Measurements from ENCODE around the gene FOXI1.
"Not testable (repeated sequence)": the region's sequence is repeated elsewhere in the genome, so short reads cannot be mapped to it uniquely, and the experiment has no call there.

The FOXI1 gene

DNA sequence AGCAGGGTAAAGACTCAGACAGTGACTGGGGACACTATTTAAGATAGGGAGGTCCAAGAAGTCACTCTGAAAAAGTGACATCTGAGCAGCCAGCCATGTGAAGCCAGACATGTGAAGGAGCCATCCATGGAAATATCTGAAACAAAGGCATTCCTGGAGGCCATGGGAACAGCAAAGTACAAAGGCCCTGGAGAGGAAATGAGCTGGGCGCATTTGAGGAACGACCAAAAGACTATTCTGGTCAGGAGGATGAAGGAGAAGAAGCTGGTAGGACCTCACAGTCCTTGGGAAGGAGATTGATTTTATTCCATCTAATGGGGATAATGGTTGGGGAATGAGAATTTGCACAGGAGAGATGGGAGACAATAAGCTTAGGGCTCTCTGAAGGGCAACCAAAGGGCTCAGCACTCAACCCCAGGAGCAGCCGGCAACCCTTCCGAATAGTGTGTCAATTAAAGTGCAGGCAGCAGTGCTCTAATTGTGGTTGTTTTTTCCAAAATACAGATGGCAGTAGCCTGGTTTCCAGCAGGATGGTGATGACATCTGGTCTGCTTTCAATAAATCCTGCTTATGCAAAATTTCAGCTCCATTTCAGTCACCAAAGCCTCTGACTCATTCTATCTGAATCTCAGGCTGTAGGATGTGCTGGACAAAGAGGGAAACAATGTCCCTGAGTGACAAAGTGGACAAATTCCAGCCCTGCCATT is 26.7 kb downstream of the FOXI1 start:
- no peak for DNase-seq

DNA sequence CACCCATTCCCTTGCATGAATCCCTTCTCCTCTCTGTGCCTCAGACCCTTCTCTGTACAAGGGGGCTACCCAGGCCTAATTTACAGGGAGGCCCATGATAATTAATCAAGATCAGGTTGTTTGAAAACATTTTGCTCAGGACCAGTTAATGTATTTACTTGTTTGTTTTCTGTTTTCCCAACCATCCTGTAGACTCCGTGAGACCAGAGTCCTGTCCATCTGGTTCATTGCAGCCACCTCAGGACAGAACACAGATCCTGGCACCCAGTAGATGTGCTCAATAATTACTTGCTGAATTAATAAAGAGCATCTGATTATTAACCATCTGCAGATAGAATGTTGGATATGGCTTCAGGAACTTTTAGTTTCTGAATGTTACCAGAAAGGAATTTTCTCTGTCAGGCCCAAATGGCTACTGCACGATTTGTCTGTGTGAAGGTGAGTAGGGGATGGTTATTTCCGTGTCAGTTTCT is 27.3 kb downstream of the FOXI1 start:
- no peak for DNase-seq

DNA sequence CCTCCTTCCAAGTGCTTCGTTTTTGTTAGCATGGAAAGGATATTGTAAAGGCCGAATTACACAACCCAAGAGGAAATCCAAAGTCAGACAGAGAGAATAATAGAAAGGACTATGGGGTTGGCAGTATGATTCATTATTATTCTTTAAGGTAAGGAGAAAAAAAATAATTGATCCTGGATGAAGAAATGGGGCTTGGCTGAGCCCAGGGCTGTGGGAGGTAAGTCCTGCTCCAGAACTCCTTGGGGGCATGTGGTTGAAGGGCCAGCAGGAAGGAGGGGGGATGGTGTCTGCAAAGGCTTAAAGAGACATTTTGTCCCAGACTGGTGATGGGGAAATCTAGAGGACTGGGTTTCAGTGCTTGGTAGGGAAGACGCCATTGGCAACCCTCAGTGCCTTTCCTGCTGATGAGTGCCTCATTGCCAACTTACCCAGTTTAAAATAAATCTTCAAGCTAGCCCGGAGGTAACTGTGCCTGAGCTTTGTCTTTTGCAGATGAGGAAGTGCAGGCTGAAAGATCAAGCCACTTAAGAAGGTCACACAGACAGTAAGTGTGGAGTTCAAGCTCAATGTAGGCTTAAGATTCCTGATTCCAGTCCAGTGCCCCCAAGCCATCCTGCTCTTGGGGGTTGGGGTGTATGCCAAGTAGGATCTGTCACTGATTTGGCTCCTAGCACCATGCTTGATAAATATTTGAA is 30.2 kb downstream of the FOXI1 start:
- no peak for DNase-seq

DNA sequence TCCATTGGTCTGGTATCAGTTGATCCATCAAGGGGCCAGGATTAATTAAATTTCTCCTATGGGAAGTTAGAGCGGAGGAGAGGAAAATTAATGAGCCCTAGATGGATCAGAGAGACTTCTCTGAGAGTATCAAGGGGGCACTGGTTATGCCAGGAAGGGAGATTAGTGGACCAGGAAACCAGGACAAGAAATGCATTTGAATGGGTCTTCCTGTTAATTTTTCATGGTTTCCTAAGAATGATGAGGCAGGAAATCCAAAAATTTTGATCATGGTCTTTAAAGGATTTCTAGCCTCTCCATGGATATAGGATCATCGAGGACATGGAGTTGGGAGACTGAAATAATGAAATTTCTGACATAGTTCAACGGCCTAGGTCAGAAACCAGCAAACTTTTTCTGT is 30.8 kb downstream of the FOXI1 start:
- DNase-seq = no peak

DNA sequence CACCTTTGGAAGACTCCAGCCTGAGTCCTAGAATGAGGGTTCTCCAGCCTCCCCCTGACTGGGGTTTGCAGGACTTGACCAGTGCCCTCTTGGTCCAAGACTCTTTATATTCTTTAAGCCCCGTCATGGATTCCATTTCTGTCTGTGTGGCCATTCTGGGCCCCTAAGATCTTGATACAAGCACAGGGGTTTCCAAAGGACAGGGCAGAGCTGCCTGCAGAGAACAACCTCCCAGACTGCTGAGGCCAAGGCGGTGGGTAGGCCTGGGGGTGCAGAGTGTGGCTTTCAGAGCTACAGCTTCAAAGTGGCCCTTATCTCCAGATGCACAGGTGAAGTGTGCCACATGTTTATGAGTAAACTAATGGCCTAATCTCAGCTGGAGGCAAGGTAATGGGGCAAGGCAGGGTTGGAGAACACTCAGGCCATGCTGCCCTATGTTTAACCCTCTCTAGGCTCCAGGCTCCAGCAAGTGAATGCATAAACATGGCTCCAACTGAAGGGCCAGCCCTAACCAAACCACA is 32.1 kb downstream of the FOXI1 start:
- no peak for DNase-seq

DNA sequence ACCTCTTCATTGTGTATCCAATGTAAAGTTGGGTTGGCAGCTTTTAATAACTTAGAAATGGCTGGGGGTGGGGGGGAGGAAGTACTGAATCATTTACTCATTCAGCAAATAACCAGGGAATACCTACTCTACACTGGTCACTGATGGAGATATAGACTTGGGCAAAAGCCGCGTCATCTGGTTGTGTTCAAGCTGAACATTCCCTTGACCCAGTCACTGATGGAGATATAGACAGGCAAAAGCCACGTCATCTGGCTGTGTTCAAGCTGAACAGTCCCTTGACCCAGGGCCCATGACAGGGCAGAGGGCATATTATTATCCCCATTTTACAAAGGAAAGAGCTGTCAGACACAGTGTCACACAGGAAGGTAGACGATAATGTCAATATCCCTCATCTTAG is 32.6 kb downstream of the FOXI1 start:
- no peak for DNase-seq

DNA sequence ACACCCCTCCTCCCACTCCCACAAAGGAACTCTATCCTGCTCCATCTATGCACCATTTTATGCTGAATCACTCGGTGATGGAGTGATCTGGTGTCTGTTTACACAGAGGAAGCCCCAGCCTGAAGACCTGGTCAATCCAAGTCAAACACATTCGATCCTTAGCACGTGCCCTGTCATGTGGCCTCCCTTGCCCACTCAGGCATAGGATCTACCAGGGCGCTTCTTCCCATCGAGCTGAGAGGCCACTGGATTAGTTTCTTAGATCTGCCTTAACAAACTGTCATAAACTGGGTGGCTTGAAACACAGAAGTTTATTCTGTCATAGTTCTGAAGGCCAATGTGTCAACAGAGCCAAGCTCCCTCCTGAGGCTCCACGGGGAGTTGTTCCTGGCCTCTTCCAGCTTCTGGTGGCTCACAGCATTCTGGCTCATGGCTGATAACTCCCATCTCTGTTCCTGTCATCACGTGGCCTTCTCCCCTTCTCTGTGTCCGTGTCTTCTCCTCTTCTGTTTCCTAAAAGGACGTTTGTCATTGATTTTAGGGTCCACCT is 34.2 kb downstream of the FOXI1 start:
- DNase-seq = no peak

DNA sequence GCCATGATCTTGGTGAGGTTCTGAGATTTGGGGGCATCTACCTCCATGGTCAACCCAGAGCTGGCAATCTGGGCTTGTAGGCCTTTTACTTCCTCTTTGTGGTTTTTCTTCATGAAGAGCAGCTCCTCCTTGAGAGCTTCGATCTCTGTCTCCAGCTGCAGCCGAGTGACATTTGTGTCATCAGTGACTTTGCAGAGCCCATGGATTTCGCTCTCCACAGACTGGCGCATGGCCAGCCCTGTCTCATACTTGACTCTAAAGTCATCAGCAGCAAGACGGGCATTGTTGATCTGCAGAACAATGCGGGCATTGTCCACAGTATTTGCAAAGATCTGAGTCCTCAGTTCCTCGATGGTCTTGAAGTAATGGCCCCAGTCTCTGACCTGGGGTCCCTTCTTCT is 35.5 kb downstream of the FOXI1 start:
- not testable (repeated sequence) for DNase-seq

DNA sequence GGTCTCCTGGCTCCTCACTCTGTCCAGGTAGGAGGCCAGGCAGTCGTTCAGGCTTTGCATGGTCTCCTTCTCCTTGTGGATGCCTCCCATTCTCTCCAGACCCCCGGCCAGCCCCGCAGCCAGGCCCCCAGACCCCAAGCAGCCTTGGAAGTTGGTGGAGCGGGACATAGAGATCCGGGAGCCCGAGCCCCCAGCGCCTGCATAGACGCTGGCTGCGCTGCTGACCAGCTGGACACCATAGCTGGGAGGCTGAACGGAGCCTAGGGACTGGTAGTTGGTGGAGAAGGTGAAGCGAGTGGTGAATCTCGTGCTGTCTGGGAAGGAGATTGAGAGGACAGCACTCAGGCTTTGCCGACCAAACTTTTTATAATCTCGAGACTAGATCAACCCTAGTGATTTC is 35.9 kb downstream of the FOXI1 start:
- no peak for DNase-seq

DNA sequence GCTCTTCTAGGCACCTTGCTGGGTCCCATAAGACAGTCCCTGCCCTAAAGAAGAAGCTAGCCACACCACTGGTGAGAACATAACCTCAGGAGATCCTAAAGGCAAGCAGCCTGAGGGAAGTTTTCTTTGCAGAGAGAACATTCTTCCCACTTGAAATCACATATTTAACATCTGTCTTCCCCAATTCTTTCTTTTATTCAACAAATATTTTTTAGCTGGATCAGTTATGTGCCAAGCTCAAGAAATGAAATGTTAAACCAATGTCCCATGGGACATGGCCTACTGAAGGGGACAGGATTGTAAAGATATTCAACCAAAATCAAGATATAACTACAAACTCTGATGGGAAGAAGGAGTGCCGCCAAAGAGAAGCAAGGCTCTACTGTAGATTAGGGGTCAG is 36.5 kb downstream of the FOXI1 start:
- no peak for DNase-seq

DNA sequence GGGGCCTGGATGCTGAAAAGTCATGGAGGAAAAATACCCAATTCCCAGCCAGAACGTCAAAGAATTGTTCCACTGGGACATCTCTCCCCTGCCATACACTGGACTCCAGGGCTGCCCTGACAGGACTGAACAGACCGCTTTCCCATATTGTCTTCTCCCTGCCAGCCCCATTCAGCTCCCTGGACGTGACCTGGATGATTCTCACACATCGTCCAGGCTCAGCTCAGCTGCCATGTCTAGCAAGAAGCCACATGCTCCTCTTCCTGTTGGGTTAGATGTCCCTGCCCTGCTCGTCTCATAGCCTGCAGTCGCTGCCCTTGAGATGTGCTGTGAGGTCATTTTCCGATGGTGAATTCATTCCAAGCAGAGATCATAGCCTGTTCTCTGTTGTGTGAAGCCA is 37.4 kb downstream of the FOXI1 start:
- DNase-seq = no peak

DNA sequence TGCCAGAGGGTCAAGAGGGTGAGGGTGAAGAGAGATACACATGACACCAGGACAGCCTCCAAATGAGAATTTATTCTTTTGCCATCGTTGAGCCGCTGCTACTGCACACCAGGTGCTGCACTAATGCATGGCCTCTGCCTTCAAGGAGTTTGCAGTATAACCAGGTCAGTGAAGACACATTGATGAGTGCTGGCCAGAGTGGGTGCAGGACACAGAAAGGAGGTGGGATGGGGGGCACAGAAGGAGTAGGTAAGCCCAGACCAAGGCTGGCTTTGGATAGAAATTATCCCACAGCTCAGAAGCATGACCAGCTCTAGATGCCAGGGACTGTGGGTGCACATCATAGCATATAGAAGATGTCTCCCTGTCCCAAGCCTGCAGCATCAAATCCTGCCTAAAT is 38.0 kb downstream of the FOXI1 start:
- no peak for DNase-seq

DNA sequence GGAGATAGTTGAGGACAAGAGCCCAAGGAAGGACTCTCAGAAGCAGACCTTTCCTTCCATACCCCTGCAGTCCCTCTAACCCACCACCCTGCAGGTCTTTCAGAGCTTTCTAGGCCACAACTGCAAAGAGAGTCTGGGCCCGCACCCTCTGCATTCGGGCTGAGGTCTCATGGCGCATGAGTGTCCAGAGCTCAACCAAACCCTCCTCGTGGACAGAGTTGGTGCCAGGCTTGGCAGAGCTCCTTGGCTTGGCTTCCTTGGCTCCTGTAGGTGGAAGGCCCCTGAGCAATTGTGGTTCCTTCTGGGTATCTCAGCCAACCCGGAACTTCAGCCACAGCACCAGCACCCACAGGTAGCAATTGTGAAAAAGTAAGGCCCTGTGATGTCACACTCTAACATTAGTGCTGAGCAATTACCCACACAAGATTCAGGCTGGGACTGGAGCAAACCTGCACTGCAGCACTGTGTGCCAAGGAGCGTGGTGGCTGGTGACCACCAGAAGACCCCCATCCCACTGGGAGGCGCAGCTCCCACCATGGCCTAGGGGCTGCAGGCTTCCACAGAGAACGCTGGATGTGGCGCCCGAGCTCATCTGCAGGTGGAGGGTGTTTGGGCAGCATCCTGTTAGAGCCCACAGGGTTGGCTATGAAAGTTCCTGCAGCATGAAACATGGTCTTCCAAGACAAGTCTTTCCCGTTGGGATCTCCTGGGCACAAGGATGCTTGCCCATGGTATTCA is 38.8 kb downstream of the FOXI1 start:
- no peak for DNase-seq

DNA sequence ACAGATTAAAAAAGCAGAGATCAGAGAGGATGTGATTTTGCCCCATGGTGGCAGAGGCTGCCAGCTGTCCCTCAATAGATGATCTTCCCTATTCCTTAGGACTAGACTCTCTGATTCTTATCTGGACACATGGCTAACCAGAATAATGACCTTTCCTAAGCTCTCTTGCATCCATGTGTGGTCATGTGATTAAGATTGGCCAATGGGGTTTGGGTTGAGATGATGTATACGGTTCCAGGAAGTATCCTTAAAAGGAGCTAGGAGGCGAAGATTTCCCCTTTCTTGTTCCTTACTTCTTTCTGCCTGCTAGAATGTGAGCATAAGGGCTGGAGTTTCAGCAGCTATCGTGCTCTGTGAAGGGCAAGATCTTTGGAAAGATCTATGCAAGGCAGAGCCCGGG is 39.8 kb downstream of the FOXI1 start:
- DNase-seq = no peak

DNA sequence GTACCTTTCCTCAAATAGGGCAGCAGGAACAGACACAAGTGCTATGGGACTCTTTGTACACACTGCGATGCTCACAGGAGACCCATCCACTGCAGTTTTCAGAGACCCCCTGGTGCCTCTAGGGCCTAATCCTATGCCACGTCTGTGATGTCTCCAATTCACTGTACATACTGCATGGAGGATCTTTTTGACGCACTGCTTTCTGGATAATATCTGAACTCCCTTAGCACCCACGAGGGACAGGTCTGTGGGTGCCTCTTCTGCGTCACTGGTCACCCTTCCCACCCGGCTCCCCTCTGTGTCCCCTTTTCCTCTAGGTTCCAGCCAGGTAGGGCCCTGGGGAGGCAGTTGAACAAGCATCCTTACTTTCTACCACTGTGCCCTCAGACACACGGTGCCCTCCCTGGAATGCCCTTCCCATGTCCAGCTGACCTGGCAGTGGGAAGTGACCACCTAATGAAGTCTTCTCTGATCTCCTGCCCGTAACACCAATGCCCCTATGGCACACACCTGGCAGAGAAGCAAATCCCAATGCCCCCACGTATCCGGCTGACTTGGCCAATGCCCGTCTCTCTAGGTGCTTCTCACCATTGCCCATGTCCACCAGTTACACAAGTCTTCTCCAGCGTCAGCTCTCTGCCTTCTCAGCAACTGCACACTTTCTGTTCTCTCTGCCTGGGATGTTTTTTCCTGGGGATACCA is 41.5 kb downstream of the FOXI1 start:
- no peak for DNase-seq

DNA sequence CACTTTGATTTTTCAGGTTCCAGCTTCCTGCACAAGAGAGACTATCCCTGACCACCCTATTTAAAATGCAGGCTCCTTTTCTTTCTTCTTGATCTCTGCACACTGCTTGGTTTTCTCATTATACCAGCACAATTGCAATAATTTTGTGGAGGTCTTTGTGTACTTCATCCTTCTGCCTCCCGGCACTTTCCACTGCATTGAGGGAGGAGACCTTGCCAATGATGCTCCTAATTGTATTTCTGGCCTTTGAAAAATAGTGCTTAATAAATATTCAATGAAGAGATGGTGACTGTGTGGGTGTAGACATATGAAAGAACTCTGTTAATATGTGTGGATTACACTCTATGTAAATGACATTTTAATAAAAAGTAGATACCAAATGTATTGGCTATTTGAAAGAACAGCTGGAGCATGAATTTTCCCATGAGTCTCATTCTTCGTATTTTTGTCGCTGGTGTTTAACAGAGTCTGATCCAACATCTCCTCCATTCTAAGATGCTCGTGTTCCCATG is 42.1 kb downstream of the FOXI1 start:
- DNase-seq = no peak

DNA sequence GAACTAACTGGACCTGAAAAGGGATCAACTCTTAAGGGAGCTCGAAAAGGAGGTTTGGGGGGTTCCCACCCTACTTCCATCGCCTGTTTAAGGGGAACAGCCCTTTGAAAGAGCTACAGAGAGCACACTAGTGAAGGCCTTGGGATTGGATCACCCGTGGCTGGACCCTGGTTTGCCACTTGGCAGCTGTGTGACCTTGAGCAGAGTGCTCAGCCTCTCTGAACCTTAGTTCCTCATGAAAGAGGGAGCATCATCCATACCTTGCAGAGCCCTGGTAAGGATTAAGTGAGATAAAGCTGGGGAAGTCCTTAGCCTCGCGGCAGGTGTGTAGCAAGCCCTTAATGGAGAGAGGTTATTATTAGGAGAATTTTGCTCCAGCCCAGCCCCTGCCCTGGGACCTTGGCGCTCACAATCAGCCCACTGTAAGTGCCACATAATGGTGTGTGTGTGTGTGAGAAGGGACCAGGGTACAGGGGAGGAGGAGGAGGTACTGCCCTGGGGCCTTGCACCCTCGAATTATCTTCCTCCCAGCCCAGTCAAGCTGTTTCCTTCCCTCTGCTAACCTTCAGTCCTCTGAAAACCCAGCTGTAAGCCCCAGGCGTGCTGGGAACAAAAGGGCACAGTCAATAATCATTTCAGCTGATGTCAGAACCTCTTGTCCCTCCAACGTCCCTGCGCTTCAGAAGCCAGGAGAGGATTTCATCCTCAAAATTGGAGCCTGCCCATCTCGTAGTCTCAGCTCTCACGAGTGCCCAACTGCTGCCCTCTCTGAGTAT is 42.9 kb downstream of the FOXI1 start:
- DNase-seq = no peak

DNA sequence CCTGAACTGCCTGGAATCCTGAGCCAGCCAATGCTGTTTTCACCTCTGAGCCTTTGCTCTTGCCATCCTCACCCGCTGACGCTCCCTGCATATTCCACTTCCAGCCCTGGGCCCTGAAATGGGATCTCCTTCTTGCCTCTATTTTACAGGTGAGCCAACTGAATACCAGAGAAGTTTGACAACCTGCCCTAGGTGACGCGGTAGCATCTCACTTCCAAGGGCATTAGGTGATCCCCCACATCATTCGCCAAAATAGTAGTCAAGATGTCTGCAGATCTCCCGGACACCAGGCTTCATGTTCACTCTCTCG is 43.5 kb downstream of the FOXI1 start:
- no peak for DNase-seq

DNA sequence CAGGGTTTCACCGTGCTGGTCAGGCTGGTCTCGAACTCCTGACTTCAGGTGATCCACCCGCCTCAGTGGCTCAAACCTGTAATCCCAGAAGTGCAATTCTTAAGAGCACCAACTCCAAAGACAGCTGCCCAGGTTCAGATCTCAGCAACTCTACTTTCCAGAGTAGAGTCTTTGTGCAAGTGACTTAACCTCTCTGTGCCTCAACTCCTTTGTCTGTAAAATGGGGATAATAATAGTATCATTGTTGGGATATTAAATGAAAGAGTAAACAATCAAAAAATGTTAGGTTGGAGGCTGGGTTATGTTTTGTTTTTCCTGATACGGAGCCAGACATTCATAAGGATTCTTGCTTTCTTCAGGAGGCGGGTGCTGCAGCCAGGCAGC is 45.0 kb downstream of the FOXI1 start:
- DNase-seq = no peak

DNA sequence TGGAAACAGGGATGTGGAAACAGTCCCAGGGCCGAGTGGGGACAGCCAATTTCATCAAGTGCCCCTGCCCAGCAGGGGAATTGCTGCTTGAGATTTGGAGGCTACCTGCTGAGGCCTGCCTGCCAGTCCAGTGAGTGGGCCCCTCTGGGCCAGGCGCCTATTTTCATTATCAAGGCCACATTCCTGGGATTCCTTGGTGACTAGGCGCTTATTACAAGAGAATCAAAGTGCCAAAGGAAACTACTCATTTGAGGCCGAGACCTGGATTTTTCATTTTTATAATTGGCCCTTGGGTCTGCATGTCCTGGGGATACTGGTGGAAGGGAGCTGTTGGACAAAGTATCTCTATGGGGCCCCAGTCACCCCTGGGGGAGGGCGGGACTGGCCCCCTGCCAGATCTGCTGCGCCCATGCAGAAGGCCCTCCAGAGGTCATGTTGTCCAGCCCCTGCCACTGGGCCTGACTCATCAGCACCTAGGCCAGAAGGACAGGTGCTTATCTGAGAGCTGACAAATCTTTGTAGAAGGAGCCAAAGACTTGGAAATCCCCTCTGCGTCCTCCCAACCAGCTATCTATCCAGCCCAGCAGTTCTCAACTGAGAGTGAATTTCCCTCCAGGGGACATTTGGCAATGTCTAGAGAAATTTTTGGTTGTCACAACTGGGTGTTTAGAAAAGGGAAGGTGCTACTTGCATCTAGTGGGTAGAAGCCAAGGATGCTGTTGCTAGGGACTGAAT is 45.6 kb downstream of the FOXI1 start:
- DNase-seq = no peak

DNA sequence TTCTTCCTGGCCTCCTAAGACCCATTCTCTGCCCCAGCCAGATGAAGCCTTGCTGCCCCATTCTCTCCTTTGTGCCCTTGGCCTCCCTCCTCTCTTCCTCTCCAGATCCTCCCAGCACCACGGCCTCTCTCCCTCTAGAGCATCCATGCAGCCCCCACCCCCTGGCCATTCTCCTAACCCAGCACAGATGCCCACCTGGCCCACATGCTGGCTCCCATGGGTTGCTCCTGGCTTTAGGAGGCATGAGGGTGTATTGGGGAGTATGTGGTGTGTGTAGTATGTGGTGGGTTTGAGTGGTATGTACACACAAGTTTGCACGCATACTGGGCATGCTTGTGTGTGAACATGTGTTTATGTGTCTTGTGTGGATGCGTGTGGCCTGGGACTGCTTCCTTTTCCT is 47.1 kb downstream of the FOXI1 start:
- no peak for DNase-seq
